Frontal cortex (tissue), 4 donors: Measurements from ENCODE around the gene RFESD. TPM values are rescaled to one million over a fixed set of nuclear protein-coding genes. Genes with fewer than 3 reads are reported as not detected.

Source experiments
- DNase-seq, 2 donors: peaks; one replicate each; pipeline ENCODE4 v3.0.0; 2012; ENCODE audit warnings: low spot score in 2 of 2
- FAIRE-seq: peaks from 2 replicates; lab custom pipeline; 2012; peaks lifted over from hg19 to GRCh38; lab: Jason Lieb, UNC
- total RNA-seq: library from RNA; depleted of rRNA; stranded (reverse); fragments of >200 nt; gene quantifications from one replicate; pipeline ENCODE4 v1.2.3, GENCODE V29; 2014
- donor health status: control.
- donor health status: control.
- donor health status: control.

Gene RFESD
- 1.2 TPM for total RNA-seq

DNA sequence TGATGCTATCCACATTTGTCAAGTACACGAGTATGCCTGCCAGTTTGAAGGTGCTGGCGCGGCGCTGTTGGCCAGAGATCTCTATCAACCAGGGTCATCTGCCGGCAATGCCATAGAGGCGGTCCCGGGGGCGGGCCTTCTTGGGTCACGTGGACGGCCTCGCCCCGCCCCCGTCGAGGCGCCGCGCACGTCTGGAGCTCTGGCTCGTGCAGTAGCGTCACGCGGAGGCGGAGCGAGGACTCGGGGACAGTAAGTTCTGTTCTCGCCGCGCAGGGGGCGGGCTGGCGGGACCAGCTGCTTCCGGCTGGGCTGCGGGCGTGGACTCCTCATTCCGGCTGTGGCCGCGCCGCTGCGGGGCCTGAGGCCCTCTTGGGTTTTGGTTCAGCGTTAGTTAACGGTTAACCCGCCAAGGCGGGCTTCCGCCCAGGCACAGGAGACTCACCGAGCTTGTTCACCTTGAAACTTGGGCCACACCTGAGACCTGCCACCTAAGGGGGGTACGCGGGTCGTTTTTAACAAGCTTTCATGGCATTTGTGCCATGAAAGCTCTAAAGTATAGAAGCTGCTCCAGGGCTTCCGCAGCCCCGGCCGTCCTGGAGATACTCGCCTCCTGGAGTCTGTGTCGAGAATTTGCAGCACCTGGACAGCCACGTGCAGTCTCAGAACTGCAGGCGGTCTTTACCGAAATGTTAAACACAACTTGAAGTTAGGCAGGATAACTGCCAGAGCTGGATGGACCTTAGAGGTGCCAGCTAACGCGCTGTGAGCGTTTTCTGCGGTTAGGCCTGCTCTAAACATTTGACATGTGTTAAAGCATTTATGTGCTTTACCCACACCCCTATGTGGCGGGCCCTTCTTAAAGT is at the start of gene RFESD:
TSS of gene RFESD (plus strand) at position 209 of the 863 bp plus-strand sequence. CDS start 5,495 bp downstream, outside the sequence.
- FAIRE-seq (peak; percentile 17), DNase-seq (peak; percentile 83 to 89)

DNA sequence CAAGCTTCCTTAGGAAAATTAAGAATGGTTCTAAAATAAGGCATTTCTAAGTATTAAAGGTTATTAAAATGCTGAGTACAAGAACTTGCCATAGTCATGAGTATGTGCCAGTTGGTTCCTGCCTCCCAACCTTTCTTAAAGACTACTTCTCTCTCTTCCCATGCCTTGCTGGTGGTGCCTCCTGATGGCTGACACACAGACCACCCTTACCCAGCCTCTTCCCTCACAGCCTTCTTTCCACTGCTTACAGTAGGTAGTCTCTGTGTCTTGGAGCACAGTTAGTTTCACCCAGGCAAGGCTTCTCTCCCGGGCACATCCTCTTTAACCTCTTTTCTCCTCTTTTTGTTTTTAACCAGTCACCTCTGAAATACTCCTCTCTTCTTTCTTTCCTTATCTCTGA is 47.3 kb upstream of the RFESD start:
- DNase-seq (no peak), FAIRE-seq (no peak)

DNA sequence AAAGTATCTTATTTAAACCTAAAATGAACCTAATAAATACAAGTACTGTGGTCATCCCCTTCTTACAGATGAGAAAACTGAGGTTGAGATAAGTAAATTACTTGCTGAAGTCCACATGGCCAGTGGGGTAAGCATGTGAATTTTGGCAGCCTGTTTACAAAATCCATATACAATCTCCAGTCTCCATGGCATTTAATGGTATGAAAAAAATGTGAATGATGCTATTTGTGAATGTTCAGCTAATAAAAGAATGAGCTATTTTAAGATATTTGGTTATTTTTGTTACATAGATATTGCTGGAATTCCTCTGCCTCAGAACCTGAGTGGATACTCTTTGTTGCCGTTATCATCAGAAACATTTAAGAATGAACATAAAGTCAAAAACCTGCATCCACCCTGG is 46.0 kb upstream of the RFESD start:
- DNase-seq (no peak), FAIRE-seq (no peak)

DNA sequence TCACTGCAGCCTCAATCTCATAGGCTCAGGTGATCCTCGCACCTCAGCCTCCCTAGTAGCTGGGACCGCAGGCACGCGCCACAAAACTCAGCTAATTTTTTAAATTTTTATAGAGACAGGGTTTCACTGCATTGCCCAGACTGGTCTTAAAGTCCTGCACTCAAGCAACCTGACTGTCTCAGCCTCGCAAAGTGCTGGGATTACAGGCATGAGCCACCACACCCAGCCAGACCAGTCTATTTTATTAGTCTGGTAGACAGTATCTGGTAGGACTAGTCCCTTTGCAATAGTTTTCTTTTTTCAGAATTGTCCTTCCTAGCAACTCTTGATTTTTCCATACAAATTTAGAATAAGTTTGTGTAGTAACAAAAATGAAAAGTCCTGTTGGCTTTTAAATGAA is 40.8 kb upstream of the RFESD start:
- FAIRE-seq, result no peak
- no peak for DNase-seq

DNA sequence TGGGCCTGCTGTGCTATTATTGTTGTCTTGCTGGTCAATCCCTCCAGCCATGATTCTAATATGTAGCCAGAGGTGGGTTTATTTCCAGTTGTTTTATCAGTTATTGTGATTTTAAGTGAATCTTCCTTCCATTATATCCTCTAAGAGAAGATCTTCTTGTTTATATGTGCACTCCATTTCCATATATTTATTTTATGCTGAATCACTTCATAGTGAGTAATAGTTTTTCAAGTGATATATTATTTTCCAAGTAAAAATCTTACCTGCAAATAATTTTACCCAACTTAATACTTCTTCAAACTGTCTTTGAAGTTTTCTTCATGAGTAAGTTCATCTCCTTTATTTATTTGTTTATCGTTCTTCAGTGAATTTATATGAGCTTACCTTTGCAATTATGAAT is 40.2 kb upstream of the RFESD start:
- no peak for FAIRE-seq
- DNase-seq, result no peak

DNA sequence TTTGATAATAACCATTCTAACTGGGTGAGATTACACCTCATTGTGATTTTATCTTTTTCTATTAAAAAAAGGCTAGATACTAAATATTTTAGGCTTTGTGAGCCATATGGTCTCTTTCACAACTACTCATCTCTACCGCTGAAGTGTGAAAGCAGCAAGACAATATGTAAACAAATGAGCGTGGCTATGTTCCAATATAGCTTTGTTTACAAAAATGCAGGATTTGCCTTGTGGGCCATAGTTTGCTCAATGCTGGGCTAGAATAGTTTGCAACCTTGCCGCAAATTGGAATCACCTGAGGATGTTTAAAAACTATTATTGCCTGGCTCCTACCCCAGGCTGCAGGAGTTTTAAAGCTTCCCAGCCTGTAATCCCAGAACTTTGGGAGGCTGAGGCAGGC is 36.9 kb upstream of the RFESD start:
- no peak for FAIRE-seq
- no peak for DNase-seq

DNA sequence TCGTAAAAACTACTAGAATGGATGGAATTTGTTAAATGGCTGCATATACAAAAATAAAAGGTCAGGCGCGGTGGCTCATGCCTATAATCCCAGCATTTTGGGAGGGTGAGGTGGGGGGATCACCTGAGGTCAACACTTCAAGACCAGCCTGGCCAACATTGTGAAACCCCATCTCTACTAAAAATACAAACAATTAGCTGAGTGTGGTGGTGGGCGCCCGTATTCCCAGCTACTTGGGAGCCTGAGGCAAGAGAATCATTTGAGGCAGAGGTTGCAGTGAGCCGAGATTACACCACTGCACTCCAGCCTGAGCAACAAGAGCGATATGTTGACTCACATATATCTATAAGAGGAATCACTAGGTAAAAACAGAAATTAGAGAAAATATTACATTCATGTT is 36.0 kb upstream of the RFESD start:
- DNase-seq (no peak), FAIRE-seq (no peak)

DNA sequence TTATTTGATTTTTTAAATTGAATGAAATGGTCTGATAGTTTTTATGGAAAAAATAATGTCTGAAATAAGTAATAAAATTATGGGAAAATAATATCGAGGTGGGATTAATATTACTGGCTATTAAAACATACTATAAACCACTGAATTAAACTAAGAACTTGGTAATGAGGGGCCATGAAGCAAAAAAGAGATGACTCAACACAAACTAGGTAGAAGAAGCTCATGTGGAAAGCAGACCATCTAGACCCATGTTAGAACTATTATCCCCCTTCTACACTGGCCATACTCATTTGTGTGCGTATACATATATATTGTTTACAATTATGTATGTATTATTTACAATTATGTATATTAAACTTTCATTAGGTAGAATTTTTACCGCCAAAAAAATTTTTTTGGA is 35.2 kb upstream of the RFESD start:
- no peak for DNase-seq
- no peak for FAIRE-seq

DNA sequence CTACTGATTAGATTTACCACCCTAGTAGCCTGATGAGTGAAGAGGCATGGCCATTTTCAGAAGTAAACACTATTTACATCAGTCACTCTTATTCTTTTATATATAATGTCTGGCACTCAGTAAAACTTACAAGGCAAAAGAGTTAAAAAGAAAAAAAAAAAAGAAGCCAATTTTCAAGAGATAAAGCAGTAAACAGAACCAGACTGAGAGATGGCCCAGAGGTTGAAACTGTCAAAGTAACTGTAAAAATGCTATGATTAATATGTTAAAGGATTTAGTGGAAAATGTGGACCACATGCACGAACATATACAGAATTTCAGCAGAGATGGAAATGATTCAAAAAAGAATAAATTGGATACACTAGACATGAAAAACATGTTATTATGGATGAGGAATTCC is 33.1 kb upstream of the RFESD start:
- DNase-seq (no peak), FAIRE-seq (no peak)

DNA sequence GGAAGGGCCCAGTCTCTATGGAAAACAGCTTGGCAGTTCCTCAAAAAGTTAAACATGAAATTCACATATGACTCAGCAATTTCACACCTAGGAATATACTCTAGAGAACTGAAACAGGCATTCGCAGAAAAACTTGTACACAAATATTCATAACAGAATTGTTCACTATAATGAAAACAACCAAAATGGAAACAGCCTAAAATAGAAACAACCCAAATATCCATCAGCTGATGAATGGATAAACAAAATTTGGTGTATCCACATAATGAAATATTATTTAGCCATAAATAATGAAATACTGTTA is 31.5 kb upstream of the RFESD start:
- DNase-seq (no peak), FAIRE-seq (no peak)

DNA sequence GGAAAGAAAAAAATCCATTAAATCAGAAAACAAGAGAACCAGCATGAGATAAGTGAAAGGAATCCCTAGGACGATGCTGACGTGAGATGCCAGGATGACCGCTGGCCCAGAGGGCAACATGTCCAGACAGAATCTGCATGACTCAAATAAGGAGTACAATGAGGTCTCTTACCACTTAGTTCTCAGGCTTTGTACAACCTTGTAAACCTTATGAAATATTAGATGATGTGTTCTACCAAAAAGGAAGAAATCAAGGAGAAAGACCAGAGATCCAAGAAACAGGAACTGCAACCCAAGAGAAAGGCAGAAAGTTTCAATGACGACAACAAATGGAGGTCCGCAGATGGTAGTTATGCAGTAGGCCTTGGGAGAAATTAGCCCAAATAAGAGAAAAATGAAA is 29.5 kb upstream of the RFESD start:
- no peak for DNase-seq
- FAIRE-seq, result no peak

DNA sequence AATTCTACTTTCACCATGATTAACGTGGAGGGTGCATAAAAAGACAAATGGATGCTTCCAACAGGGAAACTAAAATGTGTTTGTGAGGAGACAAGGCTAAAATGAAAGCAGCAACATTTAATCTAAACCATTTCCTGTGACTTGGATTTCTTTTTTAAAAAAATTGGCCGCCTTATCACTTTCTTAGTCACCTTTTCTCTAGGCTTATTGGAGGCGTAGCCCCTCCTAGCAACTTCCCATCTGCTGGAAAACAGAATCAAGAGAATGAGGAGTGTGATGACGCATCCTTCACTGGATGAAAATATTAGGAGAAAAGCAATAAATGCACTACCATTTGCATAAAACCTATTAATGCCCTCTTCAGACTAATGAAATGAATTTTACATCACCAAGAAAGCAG is 27.5 kb upstream of the RFESD start:
- DNase-seq (no peak), FAIRE-seq (no peak)

DNA sequence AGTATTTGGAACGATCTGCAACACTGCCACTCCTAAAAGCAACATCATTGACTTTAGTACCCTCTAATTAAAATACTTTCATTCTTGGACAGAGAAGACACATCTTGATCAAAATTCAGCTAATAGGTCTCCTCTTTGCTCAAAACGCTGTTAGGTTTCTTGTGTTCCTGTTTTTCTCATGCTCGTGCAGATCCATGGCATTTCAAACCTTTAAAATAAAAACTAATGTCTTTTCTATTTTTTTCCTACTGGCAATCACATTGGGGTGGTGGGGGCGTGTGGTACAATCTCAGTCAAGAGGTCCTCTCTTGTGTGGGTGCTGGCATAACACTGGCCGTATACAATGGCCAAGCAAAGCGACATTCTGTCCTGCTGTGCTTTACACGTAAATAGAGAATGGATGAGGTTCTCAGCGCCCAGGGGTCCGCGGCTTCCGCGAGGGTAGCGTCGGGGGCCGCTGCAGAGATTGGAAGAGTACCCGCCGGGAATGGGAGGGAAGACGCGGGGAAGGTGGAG is 27.0 kb upstream of the RFESD start:
- FAIRE-seq, result no peak

DNA sequence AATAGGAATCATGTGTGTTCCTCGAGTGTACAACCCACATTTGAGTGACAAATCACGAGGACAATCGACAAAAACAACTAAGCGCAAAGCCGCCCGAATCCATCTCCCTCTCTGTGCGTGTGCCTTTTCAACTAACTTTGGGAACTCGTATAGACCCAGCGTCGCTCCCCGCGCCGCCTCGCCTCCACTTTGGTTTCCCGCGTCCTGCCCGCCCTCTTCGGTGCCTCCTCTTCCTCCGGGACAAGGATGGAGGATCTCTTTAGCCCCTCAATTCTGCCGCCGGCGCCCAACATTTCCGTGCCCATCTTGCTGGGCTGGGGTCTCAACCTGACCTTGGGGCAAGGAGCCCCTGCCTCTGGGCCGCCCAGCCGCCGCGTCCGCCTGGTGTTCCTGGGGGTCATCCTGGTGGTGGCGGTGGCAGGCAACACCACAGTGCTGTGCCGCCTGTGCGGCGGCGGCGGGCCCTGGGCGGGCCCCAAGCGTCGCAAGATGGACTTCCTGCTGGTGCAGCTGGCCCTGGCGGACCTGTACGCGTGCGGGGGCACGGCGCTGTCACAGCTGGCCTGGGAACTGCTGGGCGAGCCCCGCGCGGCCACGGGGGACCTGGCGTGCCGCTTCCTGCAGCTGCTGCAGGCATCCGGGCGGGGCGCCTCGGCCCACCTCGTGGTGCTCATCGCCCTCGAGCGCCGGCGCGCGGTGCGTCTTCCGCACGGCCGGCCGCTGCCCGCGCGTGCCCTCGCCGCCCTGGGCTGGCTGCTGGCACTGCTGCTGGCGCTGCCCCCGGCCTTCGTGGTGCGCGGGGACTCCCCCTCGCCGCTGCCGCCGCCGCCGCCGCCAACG is 26.3 kb upstream of the RFESD start, which contains the start of gene GPR150:
TSS of gene GPR150 (plus strand) at position 58 of the 840 bp plus-strand sequence. CDS start at position 247, 189 bp downstream.
- no peak for FAIRE-seq
- peak; percentile 38 to 44 for DNase-seq

More for the DNA sequence above, 27.0 kb upstream of the RFESD start:
- no peak for DNase-seq

DNA sequence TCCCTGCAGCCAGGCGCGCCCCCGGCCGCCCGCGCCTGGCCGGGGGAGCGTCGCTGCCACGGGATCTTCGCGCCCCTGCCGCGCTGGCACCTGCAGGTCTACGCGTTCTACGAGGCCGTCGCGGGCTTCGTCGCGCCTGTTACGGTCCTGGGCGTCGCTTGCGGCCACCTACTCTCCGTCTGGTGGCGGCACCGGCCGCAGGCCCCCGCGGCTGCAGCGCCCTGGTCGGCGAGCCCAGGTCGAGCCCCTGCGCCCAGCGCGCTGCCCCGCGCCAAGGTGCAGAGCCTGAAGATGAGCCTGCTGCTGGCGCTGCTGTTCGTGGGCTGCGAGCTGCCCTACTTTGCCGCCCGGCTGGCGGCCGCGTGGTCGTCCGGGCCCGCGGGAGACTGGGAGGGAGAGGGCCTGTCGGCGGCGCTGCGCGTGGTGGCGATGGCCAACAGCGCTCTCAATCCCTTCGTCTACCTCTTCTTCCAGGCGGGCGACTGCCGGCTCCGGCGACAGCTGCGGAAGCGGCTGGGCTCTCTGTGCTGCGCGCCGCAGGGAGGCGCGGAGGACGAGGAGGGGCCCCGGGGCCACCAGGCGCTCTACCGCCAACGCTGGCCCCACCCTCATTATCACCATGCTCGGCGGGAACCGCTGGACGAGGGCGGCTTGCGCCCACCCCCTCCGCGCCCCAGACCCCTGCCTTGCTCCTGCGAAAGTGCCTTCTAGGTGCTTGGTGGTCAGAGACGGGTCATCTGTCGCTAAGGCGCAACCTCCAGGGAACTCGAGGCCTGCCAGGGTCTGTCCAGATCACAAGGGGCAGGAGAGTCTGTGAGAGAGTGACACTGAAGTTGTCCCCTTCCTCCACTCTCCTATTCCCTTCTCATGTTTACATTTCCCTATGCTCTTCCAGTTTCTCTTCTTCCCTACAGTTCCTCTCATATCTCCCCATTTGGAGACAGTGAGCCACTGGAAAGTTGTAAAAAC is 25.4 kb upstream of the RFESD start:
- DNase-seq, result peak in 1 of 2 donors; percentile 32
- FAIRE-seq, result no peak

DNA sequence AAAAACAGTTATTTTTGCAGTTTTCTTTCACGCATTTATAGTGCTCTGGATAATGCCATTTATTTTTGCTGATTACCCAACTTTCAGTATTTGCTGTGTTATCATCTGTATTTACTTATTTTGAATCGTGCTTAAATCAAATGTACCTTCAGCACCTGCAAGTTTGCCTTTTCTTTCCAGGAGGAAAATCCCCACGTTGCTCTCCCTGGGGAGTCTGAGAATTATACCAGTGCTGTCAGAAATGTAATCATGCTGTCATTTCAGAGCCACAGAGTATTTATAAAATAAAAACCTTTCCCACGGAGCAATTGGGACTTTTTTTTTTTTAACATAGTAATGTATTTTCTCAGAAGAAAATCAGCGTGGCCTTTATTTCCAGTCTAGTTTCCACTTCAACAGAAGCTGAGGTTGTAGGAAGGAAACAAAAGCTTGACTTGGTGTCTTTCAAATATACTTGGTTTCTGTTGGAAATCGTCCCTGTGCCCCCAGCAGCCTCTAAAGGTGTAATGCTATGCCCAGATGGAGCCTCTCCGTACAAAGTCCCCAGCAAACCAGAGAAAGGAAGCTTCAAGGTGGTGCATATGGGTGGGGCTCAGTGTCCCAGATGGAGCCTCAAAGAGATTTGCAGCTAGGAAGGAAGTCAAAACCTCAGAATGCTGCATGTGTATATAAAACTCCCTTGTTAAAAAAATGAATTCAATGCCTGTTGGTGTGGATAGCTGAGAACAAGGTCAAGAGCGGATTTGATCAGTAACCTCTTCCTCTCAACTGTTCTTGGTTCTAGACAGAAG is 24.5 kb upstream of the RFESD start:
- DNase-seq, result no peak
- no peak for FAIRE-seq

DNA sequence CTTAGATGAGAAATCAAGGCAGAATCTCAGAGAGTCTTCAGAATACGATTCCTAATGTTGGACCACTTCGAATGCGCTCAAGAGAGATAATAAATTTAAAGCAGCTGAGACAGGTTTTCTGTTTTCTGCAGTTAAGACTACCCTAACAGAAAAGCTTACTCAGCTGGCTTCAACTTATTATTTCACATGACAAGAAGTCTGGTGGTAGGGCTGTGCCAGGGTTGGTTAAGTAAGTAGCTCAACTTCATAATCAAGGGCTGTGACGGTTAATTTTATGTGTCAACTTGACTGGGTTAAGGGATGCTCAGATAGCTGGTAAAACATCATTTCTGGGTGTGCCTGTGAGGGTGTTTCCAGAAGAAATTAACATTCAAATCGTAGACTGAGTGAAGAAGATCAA is 22.9 kb upstream of the RFESD start:
- DNase-seq, result no peak
- FAIRE-seq, result no peak

DNA sequence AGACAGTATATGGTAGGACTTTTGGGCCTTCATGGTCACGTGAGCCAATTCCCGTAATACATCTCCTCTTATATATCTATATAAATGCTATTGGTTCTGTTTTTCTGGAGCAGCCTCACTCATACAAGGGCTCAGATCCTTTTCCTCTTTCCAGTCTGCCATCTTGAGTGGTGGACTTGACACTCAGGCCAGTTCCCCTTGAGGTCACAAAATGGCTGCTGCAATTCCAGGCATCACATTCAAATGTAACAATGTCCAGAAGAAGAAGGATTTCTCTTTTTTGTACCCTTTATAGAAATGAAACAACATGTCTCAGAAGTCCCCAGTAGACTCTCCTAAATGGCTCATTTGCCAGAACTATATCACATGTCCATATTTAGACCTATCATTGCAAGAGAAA is 22.2 kb upstream of the RFESD start:
- FAIRE-seq (no peak), DNase-seq (no peak)

DNA sequence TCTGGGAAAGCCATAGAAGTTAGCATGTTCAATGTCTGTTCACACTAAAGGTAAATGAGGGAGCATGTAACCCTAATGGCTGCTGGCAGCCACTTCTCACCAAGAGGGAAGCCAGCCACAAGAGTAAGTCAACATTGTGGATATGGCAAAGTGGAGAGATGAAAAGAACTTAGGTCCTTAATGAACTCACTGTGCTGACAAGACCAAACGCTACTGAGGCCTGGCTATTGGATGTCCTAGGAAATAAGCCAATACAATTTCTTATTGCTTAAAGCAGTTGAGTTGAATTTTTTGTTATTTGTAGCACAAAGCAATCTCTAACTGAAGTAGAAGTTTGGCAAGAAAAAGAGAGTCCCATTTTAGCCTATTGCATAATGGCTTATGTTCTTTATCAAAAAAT is 19.9 kb upstream of the RFESD start:
- no peak for FAIRE-seq
- DNase-seq, result no peak
